Kidney tubule cell (primary cell): ENCODE measurements around the gene PUS3.

Source experiments
- DNase-seq: peaks from one replicate; pipeline ENCODE4 v3.0.0-alpha.2; 2018; ENCODE audit warnings: low spot score

PUS3 gene, protein sequence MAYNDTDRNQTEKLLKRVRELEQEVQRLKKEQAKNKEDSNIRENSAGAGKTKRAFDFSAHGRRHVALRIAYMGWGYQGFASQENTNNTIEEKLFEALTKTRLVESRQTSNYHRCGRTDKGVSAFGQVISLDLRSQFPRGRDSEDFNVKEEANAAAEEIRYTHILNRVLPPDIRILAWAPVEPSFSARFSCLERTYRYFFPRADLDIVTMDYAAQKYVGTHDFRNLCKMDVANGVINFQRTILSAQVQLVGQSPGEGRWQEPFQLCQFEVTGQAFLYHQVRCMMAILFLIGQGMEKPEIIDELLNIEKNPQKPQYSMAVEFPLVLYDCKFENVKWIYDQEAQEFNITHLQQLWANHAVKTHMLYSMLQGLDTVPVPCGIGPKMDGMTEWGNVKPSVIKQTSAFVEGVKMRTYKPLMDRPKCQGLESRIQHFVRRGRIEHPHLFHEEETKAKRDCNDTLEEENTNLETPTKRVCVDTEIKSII

GRCh38 chr11:125902927-125903710 is at the start of gene PUS3:
Gene PUS3, minus strand, starts transcription at chr11:125903206. Its CDS starts 6,922 bp downstream, at chr11:125896284.
- DNase-seq, result peak; percentile 86

DNA sequence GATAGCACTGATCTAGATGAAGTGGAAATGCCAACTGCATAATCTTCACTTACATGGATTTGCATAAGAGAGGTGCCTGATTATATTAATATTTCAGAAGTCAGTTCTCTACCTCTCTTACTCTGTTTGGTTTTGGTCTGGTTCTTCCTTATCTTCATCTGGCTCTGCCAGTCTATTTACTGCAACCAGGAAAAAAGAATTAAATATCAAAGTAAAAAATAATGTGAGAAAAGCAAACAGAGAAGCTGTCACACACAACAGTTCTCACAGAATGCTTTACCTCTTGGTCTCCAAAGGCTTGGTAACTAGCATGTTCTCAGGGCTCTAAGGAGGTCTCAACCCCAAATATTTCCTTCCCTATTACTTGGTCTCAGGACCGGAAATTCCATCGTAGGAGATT is 49.6 kb upstream of the PUS3 start:
- no peak for DNase-seq

DNA sequence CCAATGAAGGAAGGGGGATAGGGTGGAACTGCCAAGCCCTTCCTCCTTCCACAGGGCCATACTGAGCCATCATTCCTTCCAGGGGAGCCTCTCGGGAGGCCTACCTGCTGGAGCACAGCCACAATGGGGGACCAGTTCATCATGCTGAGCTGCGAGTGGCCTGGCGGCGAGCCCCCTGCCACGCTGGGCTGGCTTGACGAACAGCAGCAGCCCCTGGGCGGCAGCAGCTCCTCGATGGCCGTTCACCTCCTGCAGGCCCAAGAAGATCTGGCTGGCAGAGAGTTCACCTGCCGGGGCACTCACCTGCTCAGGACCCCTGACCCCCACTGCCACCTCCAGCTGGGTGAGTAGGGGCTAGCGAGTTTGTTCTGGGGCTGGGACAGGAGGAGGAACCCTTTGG is 48.7 kb upstream of the PUS3 start:
- DNase-seq, result no peak

DNA sequence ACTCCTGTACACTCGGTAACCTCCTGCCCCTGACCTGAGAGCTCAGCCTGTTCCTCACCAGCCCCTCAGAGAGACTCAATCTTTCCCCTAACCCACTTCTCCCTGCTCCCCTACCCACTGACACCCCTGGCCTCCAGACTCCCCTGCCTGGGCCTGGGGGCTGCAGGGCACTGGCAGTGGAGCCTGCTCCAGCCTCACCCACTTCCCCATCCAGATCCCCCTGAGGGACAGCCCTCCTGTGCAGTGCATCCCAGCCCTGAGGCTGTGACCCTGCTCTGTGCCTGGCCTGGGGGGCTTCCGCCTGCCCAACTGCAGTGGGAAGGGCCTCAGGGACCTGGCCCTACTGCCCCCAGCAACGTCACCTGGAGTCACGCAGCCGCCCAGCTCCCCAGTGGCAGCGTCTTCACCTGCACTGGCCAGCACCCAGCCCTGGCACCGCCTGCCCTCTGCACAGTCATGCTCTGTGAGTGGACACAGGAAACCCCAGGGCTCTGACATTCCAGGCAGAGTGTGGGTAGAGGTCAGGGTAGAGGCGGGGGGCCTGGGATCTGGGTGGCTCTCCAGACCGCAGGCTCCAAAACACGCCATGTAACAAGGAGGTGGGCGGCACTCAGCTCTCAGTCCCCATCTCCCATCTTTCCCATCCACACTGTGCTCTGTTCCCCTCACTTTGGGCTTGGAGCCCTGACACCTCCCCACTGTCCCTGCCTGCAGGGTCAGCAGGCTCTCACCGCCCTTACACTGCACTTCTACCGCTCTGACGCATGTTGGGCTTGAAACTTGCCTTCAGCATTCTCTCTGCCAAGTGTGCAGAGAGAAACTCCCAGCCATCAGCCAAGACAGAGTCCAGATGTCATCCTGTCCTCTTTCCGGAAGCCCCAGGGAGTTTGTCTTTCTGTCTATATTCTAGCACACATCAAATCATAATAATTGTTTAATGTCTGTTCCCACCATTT is 48.0 kb upstream of the PUS3 start:
- no peak for DNase-seq

DNA sequence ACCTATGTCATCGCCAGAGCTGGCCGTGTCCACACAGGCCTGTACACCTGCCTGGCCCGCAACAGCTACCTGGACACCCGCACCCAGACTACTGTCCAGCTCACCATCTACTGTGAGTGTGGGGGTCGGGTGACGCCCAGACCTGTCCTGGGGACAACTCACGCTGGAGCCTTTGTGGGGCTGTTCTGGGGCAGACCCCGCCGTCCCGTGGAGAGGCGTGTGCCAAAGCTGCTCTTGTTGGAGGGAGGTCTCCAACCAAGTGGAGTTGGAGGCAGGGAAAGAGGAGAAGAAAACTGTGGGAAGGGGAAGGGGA is 47.1 kb upstream of the PUS3 start:
- no peak for DNase-seq

DNA sequence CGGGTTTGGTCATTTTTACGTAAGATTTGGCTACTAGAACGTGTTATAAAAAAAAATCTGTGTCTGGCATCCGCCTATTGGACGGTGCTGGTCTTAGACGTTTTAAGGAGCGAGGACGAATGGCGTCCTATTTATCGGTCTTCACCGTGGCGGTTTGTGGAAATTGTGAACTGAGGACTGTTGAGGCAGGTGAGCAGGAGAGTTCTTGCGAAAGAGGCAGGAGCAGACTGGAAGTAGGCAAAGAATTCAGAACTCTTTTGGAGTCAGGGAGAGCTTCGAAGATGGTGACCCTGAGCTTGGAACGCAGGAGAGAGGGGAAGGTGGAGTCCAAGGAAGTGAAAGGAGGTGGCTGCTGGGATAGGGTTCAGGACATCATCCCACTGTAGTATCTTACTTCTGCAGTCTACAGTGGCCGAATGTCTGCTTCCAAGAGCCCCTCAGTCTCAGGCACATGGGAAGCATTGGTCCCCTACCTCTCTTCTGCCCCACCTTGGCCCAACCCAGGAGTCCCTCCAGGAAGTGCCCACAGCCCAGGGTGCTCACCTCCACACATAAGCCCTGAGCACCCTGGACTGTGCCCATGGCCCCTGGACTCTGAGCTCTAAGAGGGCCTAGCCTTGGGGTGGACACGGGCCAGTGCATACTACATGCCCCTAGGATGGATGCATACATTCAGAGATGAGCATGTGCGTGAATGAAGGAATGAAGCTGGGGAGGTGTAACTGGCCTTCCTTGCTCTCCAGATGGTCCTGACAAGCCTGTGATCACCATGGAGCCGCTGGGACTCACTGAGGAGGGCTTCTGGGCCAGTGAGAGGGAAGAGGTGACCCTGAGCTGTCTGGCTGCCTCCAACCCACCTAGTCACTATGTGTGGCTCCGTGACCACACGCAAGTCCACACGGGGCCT is 46.5 kb upstream of the PUS3 start:
- DNase-seq, result no peak

GRCh38 chr11:125948278-125949051 is 45.5 kb upstream of the PUS3 start:
- no peak for DNase-seq

DNA sequence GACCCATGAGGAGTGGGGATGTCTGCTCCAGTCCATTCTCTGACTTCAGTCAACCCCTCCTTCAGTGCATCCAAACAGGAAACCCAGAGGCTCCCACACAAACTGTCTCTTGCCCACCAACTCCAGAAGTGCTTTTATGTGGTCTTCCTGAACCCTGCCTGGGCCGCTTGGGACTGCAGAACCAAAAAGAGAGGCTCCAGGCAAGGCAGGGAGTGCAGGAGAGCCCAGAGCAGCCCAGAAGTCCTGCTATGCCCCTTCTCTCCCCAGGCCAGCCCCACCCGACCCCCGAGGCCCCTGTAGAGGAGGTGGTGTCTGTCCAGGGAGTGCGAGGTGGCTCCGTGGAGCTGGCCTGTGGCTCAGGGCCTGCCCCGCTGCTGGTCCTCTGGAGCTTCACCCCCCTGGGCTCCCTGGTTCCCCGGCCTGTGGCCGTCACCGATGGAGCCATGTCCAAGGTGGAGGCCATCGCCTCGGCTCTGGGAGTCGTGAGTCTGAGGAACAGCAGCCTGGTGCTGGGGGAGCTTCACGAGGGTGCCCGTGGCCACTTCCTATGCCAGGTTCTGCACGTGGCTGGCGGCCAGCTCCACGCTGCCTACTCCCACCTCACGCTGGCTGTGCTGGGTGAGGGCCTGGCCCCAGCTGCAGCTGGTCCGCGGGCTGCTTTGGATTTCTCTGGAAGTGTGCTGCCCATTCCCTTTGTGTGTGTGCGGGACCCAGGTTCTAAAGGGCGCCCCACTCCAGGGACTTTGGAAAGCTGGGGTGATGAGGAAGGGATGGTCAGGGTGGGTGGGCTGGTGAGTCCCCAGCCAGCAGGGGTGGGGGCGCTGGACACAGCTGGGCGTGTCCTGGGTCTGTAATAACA is 44.6 kb upstream of the PUS3 start:
- no peak for DNase-seq

- DNase-seq, result no peak
These were observed 43.9 kb upstream of the PUS3 start for GRCh38 chr11:125946712-125947418.

DNA sequence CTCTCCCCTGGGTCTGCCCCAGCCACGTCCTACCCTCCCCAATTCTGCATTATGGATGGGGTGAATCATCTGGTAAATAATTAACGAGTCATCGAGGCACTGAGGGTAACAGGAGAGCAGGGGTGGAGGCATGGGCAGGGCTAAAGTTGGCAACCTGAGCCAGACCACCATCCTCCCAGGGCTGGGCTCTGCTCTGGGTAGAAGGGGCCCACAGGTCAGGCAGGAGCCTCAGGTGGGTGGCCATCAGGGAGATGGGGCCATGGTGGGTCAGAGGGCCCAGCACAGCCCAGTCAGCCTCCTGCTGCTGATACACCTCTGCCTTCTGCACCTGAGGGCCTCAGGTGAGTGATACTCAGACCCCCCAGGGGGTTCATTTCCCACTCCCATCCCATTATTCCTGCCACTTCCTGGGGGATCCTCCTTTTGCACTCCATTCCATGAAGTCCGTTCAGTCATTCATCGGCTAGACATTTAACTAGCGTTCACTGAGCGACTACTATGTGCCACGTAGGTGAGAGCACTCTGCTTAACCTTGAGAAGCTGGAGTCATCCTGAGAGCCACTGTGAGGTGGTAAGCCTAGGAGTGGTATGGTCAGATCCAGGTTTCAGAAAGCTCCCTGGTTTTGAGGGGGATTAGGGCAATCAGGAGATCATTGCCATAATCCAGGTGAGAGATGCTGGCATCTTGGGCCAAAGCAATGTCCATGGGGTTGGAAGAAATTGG is 43.0 kb upstream of the PUS3 start, which contains the start of gene VSIG10L2:
Gene VSIG10L2, plus strand, starts transcription at position 248 of the 724 bp plus-strand sequence. Its CDS starts 12 bp downstream, at position 260.
- peak; percentile 46 for DNase-seq

GRCh38 chr11:125945011-125945796 is 42.2 kb upstream of the PUS3 start:
- no peak for DNase-seq

- DNase-seq, result no peak
These were observed 41.5 kb upstream of the PUS3 start for GRCh38 chr11:125944350-125945010.

DNA sequence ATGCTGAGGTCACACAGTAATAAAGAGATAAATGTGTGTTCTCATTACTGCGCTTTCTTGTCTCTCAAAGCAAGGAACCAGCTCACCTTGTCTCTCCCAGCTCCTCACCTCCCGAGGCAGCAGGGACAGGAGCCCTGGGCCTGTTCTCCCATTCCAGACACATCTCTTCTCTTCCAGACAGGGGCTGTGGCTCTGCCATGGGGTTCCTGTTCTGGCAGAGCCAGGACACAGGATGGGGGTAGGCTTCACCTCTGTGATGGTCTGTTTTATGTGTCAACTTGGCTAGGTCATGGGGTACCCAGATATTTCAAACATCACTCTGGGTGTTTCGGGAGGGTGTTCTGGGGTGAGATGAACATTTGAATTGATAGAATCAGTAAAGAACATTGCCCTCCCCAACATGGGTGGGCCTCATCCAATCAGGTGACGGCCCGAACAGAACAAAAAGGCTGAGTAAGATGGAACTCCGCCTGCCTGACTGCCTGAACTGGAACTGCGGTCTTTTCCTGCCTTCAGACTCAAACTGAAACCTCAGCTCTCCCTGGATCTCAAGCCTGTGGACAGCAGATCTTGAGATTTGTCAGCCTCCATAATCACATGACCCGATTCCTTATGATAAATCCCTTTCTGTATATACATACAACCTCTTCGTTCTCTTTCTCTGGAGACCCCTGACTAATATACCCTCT is 40.8 kb upstream of the PUS3 start:
- DNase-seq, result no peak

GRCh38 chr11:125942771-125943428 is 39.9 kb upstream of the PUS3 start:
- DNase-seq, result no peak
